ENCODE results near the gene TUBGCP2.
"Not testable (repeated sequence)": the region's sequence is repeated elsewhere in the genome, so short reads cannot be mapped to it uniquely, and the experiment has no call there.

The TUBGCP2 gene

GRCh38 chr10:133236401-133237240 is 72.1 kb downstream of the TUBGCP2 start:
- no peaks in the 10 kb centered on the region for H3K36me3 ChIP-seq (ENCODE audit: low read length)
- no peaks in the 10 kb centered on the region for H3K9me2 ChIP-seq (replicated peaks; ENCODE audit: insufficient read depth, low read length)
- no peak for TF ChIP-seq CTCF (IDR thresholded peaks at IDR 0.05; ENCODE audit: insufficient read depth, low read length, poor library complexity, severe bottlenecking)
- no peak for TF ChIP-seq EZH2phosphoT487 (conservative IDR thresholded peaks at IDR 0.05; ENCODE audit: low read length)
- no peak overlapping the region for H3K4me3 ChIP-seq (ENCODE audit: insufficient read depth, low read length, poor library complexity, severe bottlenecking)
- no peaks in the 10 kb centered on the region for H3K9me3 ChIP-seq (ENCODE audit: insufficient read depth, low read length)
- H4K20me1 ChIP-seq (ENCODE audit: low read depth, low read length), result no peaks in the 10 kb centered on the region
- H3F3A ChIP-seq (ENCODE audit: insufficient read depth), result no peaks in the 10 kb centered on the region
- H3K27ac ChIP-seq (ENCODE audit: low read depth, low read length), result no peak overlapping the region
- H2AFZ ChIP-seq (ENCODE audit: low read depth, low read length, severe bottlenecking), result no peak overlapping the region
- no peaks in the 10 kb centered on the region for H3K27me3 ChIP-seq (ENCODE audit: low read length)
- H3K4me2 ChIP-seq (ENCODE audit: low read depth, low read length, poor library complexity, severe bottlenecking), result no peak overlapping the region
- H3K9ac ChIP-seq (ENCODE audit: low read length), result no peak overlapping the region
- H3K79me2 ChIP-seq (ENCODE audit: insufficient read depth, low read length), result no peaks in the 10 kb centered on the region

GRCh38 chr10:133235932-133236331 is 72.7 kb downstream of the TUBGCP2 start:
- H3K4me3 ChIP-seq (ENCODE audit: insufficient read depth, low read length, poor library complexity, severe bottlenecking), result no peak overlapping the region
- no peak overlapping the region for H3K9ac ChIP-seq (ENCODE audit: low read length)
- TF ChIP-seq CTCF (IDR thresholded peaks at IDR 0.05; ENCODE audit: insufficient read depth, low read length, poor library complexity, severe bottlenecking), result no peak
- no peak for TF ChIP-seq EZH2phosphoT487 (conservative IDR thresholded peaks at IDR 0.05; ENCODE audit: low read length)
- no peak overlapping the region for H2AFZ ChIP-seq (ENCODE audit: low read depth, low read length, severe bottlenecking)
- H3K79me2 ChIP-seq (ENCODE audit: insufficient read depth, low read length), result no peaks in the 10 kb centered on the region
- no peaks in the 10 kb centered on the region for H3F3A ChIP-seq (ENCODE audit: insufficient read depth)
- H3K9me2 ChIP-seq (replicated peaks; ENCODE audit: insufficient read depth, low read length), result no peaks in the 10 kb centered on the region
- H3K27me3 ChIP-seq (ENCODE audit: low read length), result no peaks in the 10 kb centered on the region
- H3K4me2 ChIP-seq (ENCODE audit: low read depth, low read length, poor library complexity, severe bottlenecking), result no peak overlapping the region
- H4K20me1 ChIP-seq (ENCODE audit: low read depth, low read length), result no peaks in the 10 kb centered on the region
- no peaks in the 10 kb centered on the region for H3K9me3 ChIP-seq (ENCODE audit: insufficient read depth, low read length)
- no peak overlapping the region for H3K27ac ChIP-seq (ENCODE audit: low read depth, low read length)
- no peaks in the 10 kb centered on the region for H3K36me3 ChIP-seq (ENCODE audit: low read length)

GRCh38 chr10:133235265-133235855 is 73.3 kb downstream of the TUBGCP2 start:
- Histone ChIP-seq H3F3A (ENCODE audit: insufficient read depth) (no peaks in the 10 kb centered on the region), H3K4me2 (ENCODE audit: low read depth, low read length, poor library complexity, severe bottlenecking) (no peak overlapping the region), H3K9ac (ENCODE audit: low read length) (no peak overlapping the region), H3K36me3 (ENCODE audit: low read length) (no peaks in the 10 kb centered on the region), H3K4me3 (ENCODE audit: insufficient read depth, low read length, poor library complexity, severe bottlenecking) (no peak overlapping the region), H4K20me1 (ENCODE audit: low read depth, low read length) (no peaks in the 10 kb centered on the region), H3K79me2 (ENCODE audit: insufficient read depth, low read length) (no peaks in the 10 kb centered on the region), H3K9me2 (replicated peaks; ENCODE audit: insufficient read depth, low read length) (no peaks in the 10 kb centered on the region), H3K27ac (ENCODE audit: low read depth, low read length) (no peak overlapping the region), H2AFZ (ENCODE audit: low read depth, low read length, severe bottlenecking) (no peak overlapping the region), H3K27me3 (ENCODE audit: low read length) (no peaks in the 10 kb centered on the region), H3K9me3 (ENCODE audit: insufficient read depth, low read length) (no peaks in the 10 kb centered on the region)
- no peak for TF ChIP-seq EZH2phosphoT487 (conservative IDR thresholded peaks at IDR 0.05; ENCODE audit: low read length)
- no peak for TF ChIP-seq CTCF (IDR thresholded peaks at IDR 0.05; ENCODE audit: insufficient read depth, low read length, poor library complexity, severe bottlenecking)

- H3K9ac ChIP-seq (ENCODE audit: low read length); H3K9me2 ChIP-seq (replicated peaks; ENCODE audit: insufficient read depth, low read length); H4K20me1 ChIP-seq (ENCODE audit: low read depth, low read length); H3K27me3 ChIP-seq (ENCODE audit: low read length); H3F3A ChIP-seq (ENCODE audit: insufficient read depth); H3K4me3 ChIP-seq (ENCODE audit: insufficient read depth, low read length, poor library complexity, severe bottlenecking); H3K27ac ChIP-seq (ENCODE audit: low read depth, low read length); H2AFZ ChIP-seq (ENCODE audit: low read depth, low read length, severe bottlenecking); H3K4me2 ChIP-seq (ENCODE audit: low read depth, low read length, poor library complexity, severe bottlenecking); H3K36me3 ChIP-seq (ENCODE audit: low read length); H3K9me3 ChIP-seq (ENCODE audit: insufficient read depth, low read length); H3K79me2 ChIP-seq (ENCODE audit: insufficient read depth, low read length): not testable (repeated sequence)
These were observed 73.9 kb downstream of the TUBGCP2 start for GRCh38 chr10:133234796-133235195.

Measured in SU-DHL-6 (cell line).